Measurements from ENCODE around the gene ZNF790.
"Not testable (repeated sequence)": the region's sequence is repeated elsewhere in the genome, so short reads cannot be mapped to it uniquely, and the experiment has no call there.

ZNF790 gene

GRCh38 chr19:36837906-36838783, at the start of gene ZNF790:
TSS of gene ZNF790 (minus strand) at chr19:36838387. CDS start at chr19:36825619, 12,768 bp downstream.
- peak; percentile 88 for DNase-seq

- no peak for DNase-seq
Measured at GRCh38 chr19:36876993-36877938, 39.1 kb upstream of the ZNF790 start.

- DNase-seq, result no peak
Measured at GRCh38 chr19:36851898-36852297, 13.7 kb upstream of the ZNF790 start.

- peak; percentile 92 for DNase-seq
Measured at GRCh38 chr19:36850559-36851442, 12.6 kb upstream of the ZNF790 start, which contains the start of gene ZNF345. TSS of gene ZNF345 (plus strand) at chr19:36850876. CDS start at chr19:36876831, 25,955 bp downstream.

- peak; percentile 91 for DNase-seq
Measured at GRCh38 chr19:36849701-36850558, 11.7 kb upstream of the ZNF790 start.

- DNase-seq, result no peak
Measured at GRCh38 chr19:36847968-36848367, 9.8 kb upstream of the ZNF790 start.

GRCh38 chr19:36838784-36839324, 667 bp upstream of the ZNF790 start:
- no peak for DNase-seq

GRCh38 chr19:36837176-36837905, 846 bp downstream of the ZNF790 start:
- DNase-seq, result no peak

- no peak for DNase-seq
Measured at GRCh38 chr19:36833430-36833829, 4.8 kb downstream of the ZNF790 start.

GRCh38 chr19:36821758-36822157, 16.4 kb downstream of the ZNF790 start:
- no peak for DNase-seq

- DNase-seq, result no peak
Measured at GRCh38 chr19:36819130-36819630, 19.0 kb downstream of the ZNF790 start.

GRCh38 chr19:36807029-36807428, 31.2 kb downstream of the ZNF790 start:
- DNase-seq, result no peak

- no peak for DNase-seq
Measured at GRCh38 chr19:36805364-36805763, 32.8 kb downstream of the ZNF790 start.

GRCh38 chr19:36797786-36798108, 40.4 kb downstream of the ZNF790 start:
- DNase-seq, result no peak

GRCh38 chr19:36796714-36796992, 41.5 kb downstream of the ZNF790 start:
- DNase-seq, result no peak

- DNase-seq, result not testable (repeated sequence)
Measured at GRCh38 chr19:36791420-36792141, 46.6 kb downstream of the ZNF790 start.

- DNase-seq, result no peak
Measured at GRCh38 chr19:36775768-36776167, 62.4 kb downstream of the ZNF790 start.

GRCh38 chr19:36773223-36773579, 65.0 kb downstream of the ZNF790 start:
- no peak for DNase-seq

- peak; percentile 93 for DNase-seq
Measured at GRCh38 chr19:36772311-36773222, 65.6 kb downstream of the ZNF790 start, which contains the start of gene ZNF850. TSS of gene ZNF850 (minus strand) at chr19:36772807. CDS start at chr19:36762606, 10,201 bp downstream.

Data from activated CD4-positive, alpha-beta T cell treated with anti-CD3 and anti-CD28 coated beads, Interleukin-2, amount 50 U/mL, for 16 hours (primary cell).